ENCODE results near the gene ZFX.

DNA sequence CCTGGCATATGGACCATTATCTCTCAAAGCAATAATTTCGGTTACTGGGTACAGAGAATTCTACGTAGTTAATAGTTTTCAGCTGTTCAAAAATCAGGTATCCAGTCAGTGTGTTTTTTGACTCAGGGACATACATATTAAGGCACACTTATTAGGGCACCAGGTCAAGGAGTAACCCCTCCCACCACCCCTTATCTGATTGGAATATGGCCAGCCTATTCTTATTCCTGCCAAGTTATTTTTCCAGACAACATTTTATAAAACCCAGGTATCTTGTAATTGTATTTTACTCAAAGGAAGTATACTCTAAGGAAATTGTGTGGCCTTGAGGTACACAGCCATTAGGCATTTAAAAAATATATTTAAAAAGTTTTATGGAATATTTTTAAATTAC is 4.3 kb downstream of the ZFX start:
- TF ChIP-seq, protein P1, sequence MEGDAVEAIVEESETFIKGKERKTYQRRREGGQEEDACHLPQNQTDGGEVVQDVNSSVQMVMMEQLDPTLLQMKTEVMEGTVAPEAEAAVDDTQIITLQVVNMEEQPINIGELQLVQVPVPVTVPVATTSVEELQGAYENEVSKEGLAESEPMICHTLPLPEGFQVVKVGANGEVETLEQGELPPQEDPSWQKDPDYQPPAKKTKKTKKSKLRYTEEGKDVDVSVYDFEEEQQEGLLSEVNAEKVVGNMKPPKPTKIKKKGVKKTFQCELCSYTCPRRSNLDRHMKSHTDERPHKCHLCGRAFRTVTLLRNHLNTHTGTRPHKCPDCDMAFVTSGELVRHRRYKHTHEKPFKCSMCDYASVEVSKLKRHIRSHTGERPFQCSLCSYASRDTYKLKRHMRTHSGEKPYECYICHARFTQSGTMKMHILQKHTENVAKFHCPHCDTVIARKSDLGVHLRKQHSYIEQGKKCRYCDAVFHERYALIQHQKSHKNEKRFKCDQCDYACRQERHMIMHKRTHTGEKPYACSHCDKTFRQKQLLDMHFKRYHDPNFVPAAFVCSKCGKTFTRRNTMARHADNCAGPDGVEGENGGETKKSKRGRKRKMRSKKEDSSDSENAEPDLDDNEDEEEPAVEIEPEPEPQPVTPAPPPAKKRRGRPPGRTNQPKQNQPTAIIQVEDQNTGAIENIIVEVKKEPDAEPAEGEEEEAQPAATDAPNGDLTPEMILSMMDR (IDR thresholded peaks at IDR 0.05), result no peak
- no peak for TF ChIP-seq POLR2A (IDR thresholded peaks at IDR 0.05)
